ENCODE measurements around the gene POU2AF1.
A peak's percentile ranks its signal among the peaks of the same experiment; 100 is the strongest.
"Not testable (repeated sequence)": the region's sequence is repeated elsewhere in the genome, so short reads cannot be mapped to it uniquely, and the experiment has no call there.

The POU2AF1 gene

GRCh38 chr11:111408789-111409727 is 30.0 kb upstream of the POU2AF1 start:
- DNase-seq, result no peak

GRCh38 chr11:111407652-111408051 is 28.6 kb upstream of the POU2AF1 start:
- DNase-seq, result no peak

GRCh38 chr11:111406589-111406988 is 27.5 kb upstream of the POU2AF1 start:
- DNase-seq, result no peak

GRCh38 chr11:111406091-111406490 is 27.0 kb upstream of the POU2AF1 start:
- DNase-seq, result no peak

GRCh38 chr11:111405551-111405950 is 26.5 kb upstream of the POU2AF1 start:
- no peak for DNase-seq

GRCh38 chr11:111403051-111403726 is 24.1 kb upstream of the POU2AF1 start:
- no peak for DNase-seq

GRCh38 chr11:111402411-111402810 is 23.3 kb upstream of the POU2AF1 start:
- DNase-seq, result no peak

- not testable (repeated sequence) for DNase-seq
These were observed 22.9 kb upstream of the POU2AF1 start for GRCh38 chr11:111401957-111402356.

- DNase-seq, result no peak
These were observed 21.5 kb upstream of the POU2AF1 start for GRCh38 chr11:111400595-111400994.

- no peak for DNase-seq
These were observed 20.3 kb upstream of the POU2AF1 start for GRCh38 chr11:111399187-111400031.

- DNase-seq, result no peak
These were observed 18.0 kb upstream of the POU2AF1 start for GRCh38 chr11:111397034-111397433.

- no peak for DNase-seq
These were observed 16.7 kb upstream of the POU2AF1 start for GRCh38 chr11:111395749-111396148.

- DNase-seq, result no peak
These were observed 16.0 kb upstream of the POU2AF1 start for GRCh38 chr11:111395081-111395480.

GRCh38 chr11:111394147-111394546 is 15.1 kb upstream of the POU2AF1 start:
- DNase-seq, result not testable (repeated sequence)

- no peak for DNase-seq
These were observed 14.5 kb upstream of the POU2AF1 start for GRCh38 chr11:111393585-111393984.

GRCh38 chr11:111393096-111393495 is 14.0 kb upstream of the POU2AF1 start:
- no peak for DNase-seq

- no peak for DNase-seq
These were observed 13.5 kb upstream of the POU2AF1 start for GRCh38 chr11:111392552-111392951.

GRCh38 chr11:111391328-111392124 is 12.5 kb upstream of the POU2AF1 start:
- no peak for DNase-seq

GRCh38 chr11:111388842-111389241 is 9.8 kb upstream of the POU2AF1 start:
- no peak for DNase-seq

- DNase-seq, result no peak
These were observed 9.3 kb upstream of the POU2AF1 start for GRCh38 chr11:111388420-111388819.

- peak; percentile 56 for DNase-seq
These were observed 8.3 kb upstream of the POU2AF1 start for GRCh38 chr11:111387363-111387762.

GRCh38 chr11:111386611-111387150 is 7.6 kb upstream of the POU2AF1 start:
- no peak for DNase-seq

All from NCI-H1436 treated with DMSO at 0.1 percent for 48 hours (cell line).